Smooth muscle cell (in vitro differentiated cells): ENCODE results near the gene KCNK1. TPM values are rescaled to one million over a fixed set of nuclear protein-coding genes. Genes with fewer than 3 reads are reported as not detected.
A peak's percentile ranks its signal among the peaks of the same experiment; 100 is the strongest.

Experiments used
- DNase-seq: peaks from one replicate; lab custom pipeline; 2025; ENCODE audit not compliant: unreplicated experiment; lab: John Stamatoyannopoulos, UW
- H2AFZ ChIP-seq: fragments of 200-600 bp; sonication (generic); 2 replicates; pipeline ENCODE4 v1.6.0; 2016; ENCODE audit warnings: antibody characterized with exemption, low read depth, mild to moderate bottlenecking
- H3F3A ChIP-seq: fragments of 200-600 bp; sonication (generic); 2 replicates; pipeline ENCODE4 v1.6.0; 2017; ENCODE audit warnings: antibody characterized with exemption, low read depth
- H3K27ac ChIP-seq: fragments of 200-600 bp; sonication (generic); 2 replicates; pipeline ENCODE4 v1.5.1; 2016; ENCODE audit warnings: low read depth, mild to moderate bottlenecking
- H3K27me3 ChIP-seq: fragments of 200-600 bp; sonication (generic); 2 replicates; pipeline ENCODE4 v1.6.1; 2016; ENCODE audit warnings: low read depth, mild to moderate bottlenecking
- H3K36me3 ChIP-seq: fragments of 200-600 bp; sonication (generic); 2 replicates; pipeline ENCODE4 v1.5.1; 2016; ENCODE audit warnings: low read depth
- H3K4me1 ChIP-seq: fragments of 200-600 bp; sonication (generic); 2 replicates; pipeline ENCODE4 v1.5.1; 2016; ENCODE audit warnings: low read depth
- H3K4me2 ChIP-seq: fragments of 200-600 bp; sonication (generic); 2 replicates; pipeline ENCODE4 v1.6.0; 2016; ENCODE audit warnings: mild to moderate bottlenecking
- H3K4me3 ChIP-seq: fragments of 200-600 bp; sonication (generic); 2 replicates; pipeline ENCODE4 v1.5.1; 2016; ENCODE audit warnings: mild to moderate bottlenecking
- H3K79me2 ChIP-seq: fragments of 200-600 bp; sonication (generic); 2 replicates; pipeline ENCODE4 v1.6.0; 2016; ENCODE audit warnings: low read depth, mild to moderate bottlenecking
- H3K9ac ChIP-seq: fragments of 200-600 bp; sonication (generic); 2 replicates; pipeline ENCODE4 v1.6.0; 2016; ENCODE audit warnings: low read depth
- H3K9me3 ChIP-seq: fragments of 200-600 bp; sonication (generic); replicated peaks from 2 replicates; pipeline ENCODE4 v1.5.1; 2016; ENCODE audit warnings: low read depth
- H4K20me1 ChIP-seq: fragments of 200-600 bp; sonication (generic); 2 replicates; pipeline ENCODE4 v1.6.0; 2016; ENCODE audit warnings: low read depth
- WGBS: methylation state at CpG from one replicate; pipeline ENCODE4 v1.1.7; 2016; ENCODE audit warnings: low lambda C conversion rate; 5-methylcytosine and 5-hydroxymethylcytosine counted together
- polyA plus RNA-seq: library from polyadenylated mRNA; unstranded; fragments of >200 nt; fragmentation: Nextera tagmentation; extraction: Ambion mirVana; gene quantifications from 2 replicates; pipeline ENCODE4 v1.2.1, GENCODE V29; 2016
- total RNA-seq: library from RNA; depleted of rRNA; stranded (reverse); fragments of >200 nt; gene quantifications from 2 replicates; pipeline ENCODE4 v1.2.3, GENCODE V29; 2014
- TF ChIP-seq, protein P1 (sequence below): fragments of 200-600 bp; sonication (generic); IDR thresholded peaks from 2 replicates; pipeline ENCODE4 v1.5.1; 2017; ENCODE audit warnings: borderline replicate concordance, mild to moderate bottlenecking, antibody characterized with exemption; ENCODE audit not compliant: insufficient read depth, poor library complexity, severe bottlenecking

KCNK1 gene
- total and polyA plus RNA-seq, 2 experiments from 2014 or later = 16.6 to 16.8 TPM

DNA sequence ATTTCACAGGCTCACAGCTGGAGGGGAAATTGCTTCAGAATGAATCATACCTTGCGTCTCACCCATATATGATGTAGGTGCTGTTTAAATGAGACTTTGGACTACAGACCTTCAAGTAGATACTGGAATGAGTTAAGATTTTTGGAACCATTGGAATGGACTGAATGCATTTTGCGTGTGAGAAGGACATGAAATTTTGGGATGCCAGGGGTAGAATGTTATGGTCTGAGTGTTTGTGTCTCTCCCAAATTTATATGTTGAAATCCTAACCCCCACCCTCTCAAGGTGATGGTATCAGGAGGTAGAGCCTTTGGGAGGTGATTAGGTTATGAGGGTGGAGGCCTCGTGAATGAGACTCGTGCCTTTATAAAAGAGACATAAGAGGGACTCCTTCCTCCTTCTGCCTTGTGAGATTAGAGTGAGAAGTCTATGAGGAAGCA is 41.4 kb downstream of the KCNK1 start:
- Histone ChIP-seq H3K79me2 (peaks cover 4% of the 10 kb centered on the region), H3K4me2 (no peak overlapping the region), H4K20me1 (peaks cover 10% of the 10 kb centered on the region), H3K9me3 (no peaks in the 10 kb centered on the region), H3K36me3 (no peaks in the 10 kb centered on the region), H3F3A (no peaks in the 10 kb centered on the region), H3K27me3 (no peaks in the 10 kb centered on the region), H3K4me3 (no peak overlapping the region), H2AFZ (no peak overlapping the region), H3K27ac (peak overlapping the region; percentile 27), H3K9ac (no peak overlapping the region), H3K4me1 (peaks cover 5% of the 10 kb centered on the region)
- WGBS = 81% methylated on average over 4 of the region's 4 CpGs
- TF ChIP-seq, protein P1, sequence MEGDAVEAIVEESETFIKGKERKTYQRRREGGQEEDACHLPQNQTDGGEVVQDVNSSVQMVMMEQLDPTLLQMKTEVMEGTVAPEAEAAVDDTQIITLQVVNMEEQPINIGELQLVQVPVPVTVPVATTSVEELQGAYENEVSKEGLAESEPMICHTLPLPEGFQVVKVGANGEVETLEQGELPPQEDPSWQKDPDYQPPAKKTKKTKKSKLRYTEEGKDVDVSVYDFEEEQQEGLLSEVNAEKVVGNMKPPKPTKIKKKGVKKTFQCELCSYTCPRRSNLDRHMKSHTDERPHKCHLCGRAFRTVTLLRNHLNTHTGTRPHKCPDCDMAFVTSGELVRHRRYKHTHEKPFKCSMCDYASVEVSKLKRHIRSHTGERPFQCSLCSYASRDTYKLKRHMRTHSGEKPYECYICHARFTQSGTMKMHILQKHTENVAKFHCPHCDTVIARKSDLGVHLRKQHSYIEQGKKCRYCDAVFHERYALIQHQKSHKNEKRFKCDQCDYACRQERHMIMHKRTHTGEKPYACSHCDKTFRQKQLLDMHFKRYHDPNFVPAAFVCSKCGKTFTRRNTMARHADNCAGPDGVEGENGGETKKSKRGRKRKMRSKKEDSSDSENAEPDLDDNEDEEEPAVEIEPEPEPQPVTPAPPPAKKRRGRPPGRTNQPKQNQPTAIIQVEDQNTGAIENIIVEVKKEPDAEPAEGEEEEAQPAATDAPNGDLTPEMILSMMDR = no peak
- no peak for DNase-seq

DNA sequence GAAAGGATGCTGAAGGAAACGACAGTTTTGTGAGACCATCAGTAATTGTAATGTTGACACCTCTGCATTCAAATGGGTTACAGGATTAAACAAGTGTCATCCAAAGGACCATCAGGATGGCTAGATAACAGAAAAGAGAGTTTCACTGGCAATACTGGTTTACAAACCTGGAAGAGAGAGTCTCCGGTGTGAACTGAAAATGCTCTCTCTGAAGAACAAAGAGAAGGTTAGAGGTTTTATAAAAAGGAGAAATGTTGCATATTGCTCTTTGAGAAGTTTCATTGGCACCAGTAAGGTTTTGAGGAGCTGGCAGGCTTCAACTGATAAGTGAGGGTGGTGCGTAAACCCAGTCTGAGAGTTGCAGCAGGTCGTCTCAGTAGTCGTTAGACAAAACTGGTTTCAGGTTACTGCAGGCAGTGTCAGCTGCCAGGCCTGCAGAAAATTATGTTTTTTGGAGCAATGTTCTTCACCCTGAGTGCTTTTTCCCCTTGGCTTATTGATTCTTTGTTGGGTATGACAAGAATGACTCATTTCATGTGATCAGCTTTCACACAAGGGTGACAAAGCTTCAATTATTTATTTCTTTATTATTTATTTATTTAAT is 42.2 kb downstream of the KCNK1 start:
- DNase-seq = no peak
- H3K79me2 ChIP-seq = peaks cover 4% of the 10 kb centered on the region
- H3K27ac ChIP-seq = no peak overlapping the region
- 66% methylated on average over 5 of the region's 5 CpGs for WGBS
- peaks cover 10% of the 10 kb centered on the region for H4K20me1 ChIP-seq
- H3K9me3 ChIP-seq = no peaks in the 10 kb centered on the region
- no peak overlapping the region for H2AFZ ChIP-seq
- TF ChIP-seq, protein P1 = no peak
- H3K4me1 ChIP-seq = peaks cover 5% of the 10 kb centered on the region
- no peak overlapping the region for H3K4me2 ChIP-seq
- H3F3A ChIP-seq = no peaks in the 10 kb centered on the region
- no peak overlapping the region for H3K9ac ChIP-seq
- H3K27me3 ChIP-seq = no peaks in the 10 kb centered on the region
- H3K4me3 ChIP-seq = no peak overlapping the region
- H3K36me3 ChIP-seq = no peaks in the 10 kb centered on the region

DNA sequence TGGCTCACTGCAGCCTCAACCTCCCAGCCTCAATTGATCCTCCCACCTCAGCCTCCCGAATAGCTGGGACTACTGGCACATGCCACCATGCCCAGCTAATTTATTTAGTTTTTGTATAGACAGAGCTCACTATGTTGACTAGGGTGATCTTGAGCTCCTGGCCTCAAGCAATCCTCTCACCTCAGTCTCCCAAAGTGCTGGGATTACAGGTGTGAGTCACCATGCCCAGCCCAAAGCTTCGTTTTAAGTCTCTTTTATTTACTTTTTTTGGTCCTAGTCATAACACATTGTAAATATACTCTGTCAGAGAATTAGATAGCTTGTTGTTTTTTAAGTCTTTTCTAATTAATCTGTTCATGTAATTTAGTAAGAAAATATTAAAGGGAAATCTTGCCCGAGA is 42.8 kb downstream of the KCNK1 start:
- H3F3A ChIP-seq = no peaks in the 10 kb centered on the region
- H3K4me2 ChIP-seq = no peak overlapping the region
- TF ChIP-seq, protein P1 = no peak
- no peaks in the 10 kb centered on the region for H3K27me3 ChIP-seq
- no peak overlapping the region for H3K9ac ChIP-seq
- no peaks in the 10 kb centered on the region for H3K36me3 ChIP-seq
- H3K27ac ChIP-seq = no peak overlapping the region
- H2AFZ ChIP-seq = no peak overlapping the region
- WGBS = 80% methylated on average over 3 of the region's 3 CpGs
- no peak for DNase-seq
- peaks cover 10% of the 10 kb centered on the region for H4K20me1 ChIP-seq
- peaks cover 4% of the 10 kb centered on the region for H3K79me2 ChIP-seq
- H3K4me1 ChIP-seq = peaks cover 5% of the 10 kb centered on the region
- H3K9me3 ChIP-seq = no peaks in the 10 kb centered on the region
- H3K4me3 ChIP-seq = no peak overlapping the region

DNA sequence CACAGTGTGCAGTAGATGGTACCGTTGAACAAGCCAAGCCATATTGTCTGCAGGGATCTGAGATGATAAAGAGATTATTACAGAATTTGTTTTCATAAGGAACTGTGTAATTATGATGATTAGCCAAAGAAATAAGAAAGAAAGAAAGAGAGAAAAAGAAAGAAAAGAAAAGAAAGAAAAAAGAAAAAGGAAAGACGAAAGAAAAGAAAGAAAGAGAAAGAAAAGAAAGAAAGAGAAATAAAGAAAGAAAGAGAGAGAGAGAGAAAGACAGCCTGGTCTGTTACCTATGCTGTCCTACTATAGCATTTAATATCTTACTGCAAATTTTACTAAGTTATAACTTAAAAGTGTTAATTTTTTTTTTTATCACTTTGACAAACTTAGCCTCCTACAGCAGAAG is 43.6 kb downstream of the KCNK1 start:
- Histone ChIP-seq H3K27me3 (no peaks in the 10 kb centered on the region), H3K9me3 (no peaks in the 10 kb centered on the region), H3K27ac (no peak overlapping the region), H3K9ac (no peak overlapping the region), H3F3A (no peaks in the 10 kb centered on the region), H3K4me3 (no peak overlapping the region), H3K4me1 (peaks cover 8% of the 10 kb centered on the region), H3K79me2 (peaks cover 4% of the 10 kb centered on the region), H2AFZ (no peak overlapping the region), H4K20me1 (peaks cover 10% of the 10 kb centered on the region), H3K4me2 (no peak overlapping the region), H3K36me3 (no peaks in the 10 kb centered on the region)
- 85% methylated on average over 2 of the region's 2 CpGs for WGBS
- DNase-seq = no peak
- TF ChIP-seq, protein P1 = no peak
